ENCODE results near the gene SEMA3E.
"Not testable (repeated sequence)": the region's sequence is repeated elsewhere in the genome, so short reads cannot be mapped to it uniquely, and the experiment has no call there.

SEMA3E gene

DNA sequence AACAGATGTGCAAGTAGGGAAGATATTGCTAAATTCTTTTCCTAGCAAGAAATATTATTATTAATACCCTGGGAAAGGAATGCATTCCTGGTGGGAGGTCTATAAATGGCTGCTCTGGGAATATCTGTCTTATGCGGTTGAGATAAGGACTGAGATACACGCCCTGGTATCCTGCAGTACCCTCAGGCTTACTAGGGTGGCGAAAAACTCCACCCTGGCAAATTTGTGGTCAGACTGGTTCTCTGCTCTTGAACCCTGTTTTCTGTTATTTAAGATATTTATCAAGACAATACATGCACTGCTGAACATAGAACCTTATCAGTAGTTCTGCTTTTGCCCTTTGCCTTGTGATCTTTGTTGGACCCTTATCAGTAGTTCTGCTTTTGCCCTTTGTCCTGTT lies 96.4 kb downstream of the SEMA3E start:
- not testable (repeated sequence) for DNase-seq

DNA sequence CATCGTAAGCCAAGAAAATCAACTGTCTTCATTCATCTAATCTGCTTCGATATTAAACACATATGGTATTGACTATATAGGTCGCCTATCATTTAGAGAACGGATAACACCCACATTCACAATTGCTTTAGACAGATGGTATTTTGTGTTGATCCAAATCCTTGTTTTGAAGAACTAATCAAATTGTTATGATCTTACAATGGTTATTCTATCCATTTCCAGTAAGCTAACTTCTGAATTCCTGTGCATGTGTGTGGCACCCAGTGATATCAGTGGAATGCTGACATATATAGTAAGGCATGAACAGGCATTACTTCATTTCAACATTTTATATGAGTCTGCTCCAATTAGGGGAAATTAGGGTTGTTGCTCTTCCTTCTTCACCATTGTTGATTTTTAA lies 98.8 kb downstream of the SEMA3E start:
- no peak for DNase-seq

DNA sequence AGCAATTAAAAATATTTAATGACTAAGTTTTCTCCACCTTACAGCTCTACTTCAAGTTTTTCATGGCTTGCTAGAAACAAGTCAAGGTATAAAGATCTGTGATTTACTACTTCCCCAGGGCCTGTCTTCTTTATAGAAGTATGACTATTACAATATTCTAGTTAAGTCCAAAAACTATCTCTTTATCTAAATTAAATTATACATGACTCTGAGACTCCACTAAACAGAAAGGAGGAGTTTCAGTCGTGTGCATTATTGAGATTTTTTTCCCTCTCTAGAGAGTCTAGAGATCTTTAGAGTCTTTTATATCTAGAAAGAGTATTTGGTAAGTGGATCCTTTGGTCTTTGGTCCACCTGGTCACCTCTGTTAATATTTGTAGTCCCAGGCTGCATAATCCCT lies 100.7 kb downstream of the SEMA3E start:
- DNase-seq, result no peak

DNA sequence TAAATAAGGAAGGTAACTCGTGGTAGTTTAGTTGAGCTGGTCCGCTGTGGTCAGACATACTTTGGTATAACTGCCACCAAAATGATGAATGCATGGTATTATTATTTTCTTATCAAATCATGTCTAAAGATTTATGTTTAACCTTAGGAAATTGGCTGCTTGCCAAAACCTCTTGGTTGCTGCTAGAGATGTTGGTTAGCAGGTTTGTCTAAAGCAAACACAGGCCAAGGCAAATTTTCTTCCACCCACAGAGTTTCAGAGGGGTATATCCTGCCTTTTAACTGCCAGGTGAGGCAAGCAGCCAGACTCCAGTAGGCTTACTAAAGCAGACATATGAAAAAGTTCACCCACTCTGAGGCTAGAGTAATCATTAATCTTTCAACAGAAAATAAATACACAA lies 101.4 kb downstream of the SEMA3E start:
- DNase-seq, result no peak

DNA sequence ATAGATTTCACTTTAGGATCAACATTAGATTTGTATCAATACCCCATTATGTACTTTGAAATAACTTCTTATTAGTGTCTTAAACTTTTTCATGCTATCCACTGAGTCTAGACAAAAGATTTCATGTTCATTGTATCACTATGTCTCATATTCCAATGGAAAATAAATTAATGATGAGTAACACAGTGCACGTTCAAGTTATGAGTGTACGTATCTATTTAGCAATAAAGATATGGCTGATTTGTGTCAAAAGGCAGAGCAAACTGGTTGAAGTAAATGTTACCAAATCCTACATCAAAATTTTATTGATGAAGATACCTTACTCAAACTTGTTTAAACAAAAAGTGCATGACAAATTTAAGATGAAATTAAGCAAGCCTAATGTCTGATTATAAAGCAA lies 102.4 kb downstream of the SEMA3E start:
- no peak for DNase-seq

DNA sequence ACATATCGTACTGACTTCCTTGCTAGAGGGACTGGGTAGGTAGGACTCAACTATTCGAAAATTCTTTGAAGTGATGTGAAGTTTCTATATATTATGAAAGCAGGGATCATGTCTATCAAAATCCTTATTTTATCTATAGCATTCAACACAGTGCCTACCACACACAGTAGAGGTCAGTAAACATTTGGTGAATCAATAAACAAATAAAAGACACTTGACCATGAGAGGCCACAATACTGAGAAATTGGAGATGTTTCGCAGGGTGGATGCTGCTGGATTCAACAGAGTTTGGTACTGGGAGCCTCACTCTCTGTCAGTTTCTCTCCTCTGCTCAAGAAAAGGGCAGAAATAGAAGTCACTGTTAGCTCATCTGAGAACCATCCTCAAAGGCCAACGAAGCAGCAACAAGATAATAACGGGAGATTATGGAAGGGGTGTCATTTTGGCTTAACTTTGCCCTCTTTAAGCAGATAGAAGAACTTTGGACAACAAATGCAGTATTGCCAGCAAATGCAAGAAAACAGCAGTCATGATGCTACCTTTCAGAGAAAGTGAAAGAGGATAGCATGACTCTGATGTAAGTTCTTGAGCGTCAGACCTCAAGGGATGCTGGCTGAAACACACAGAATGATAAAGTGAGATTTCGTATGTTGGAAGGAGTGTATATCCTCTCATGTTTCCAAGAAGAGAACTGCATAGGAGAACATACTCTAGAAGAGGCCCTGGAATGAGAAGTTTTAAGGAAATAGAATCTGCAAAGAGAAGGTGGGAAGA lies 107.6 kb downstream of the SEMA3E start:
- DNase-seq, result no peak

DNA sequence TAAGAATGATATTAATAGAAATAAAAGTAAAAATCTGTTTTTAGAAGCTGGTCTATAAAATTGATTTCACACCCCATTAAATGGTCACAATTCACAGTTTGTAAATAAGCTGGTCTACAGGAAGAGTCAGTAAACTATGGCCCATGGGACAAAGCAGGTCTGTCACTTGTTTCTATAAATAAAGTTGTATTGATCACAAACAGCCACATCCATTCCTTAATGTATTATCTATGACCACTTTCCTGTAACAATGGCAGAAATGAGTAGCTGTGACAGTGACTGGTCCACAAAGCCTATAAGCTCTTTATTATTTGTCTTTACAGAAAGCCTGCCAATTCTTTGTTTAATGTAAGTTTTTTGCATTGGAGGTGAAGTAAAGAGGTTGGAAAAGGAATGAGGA lies 114.5 kb downstream of the SEMA3E start:
- no peak for DNase-seq

DNA sequence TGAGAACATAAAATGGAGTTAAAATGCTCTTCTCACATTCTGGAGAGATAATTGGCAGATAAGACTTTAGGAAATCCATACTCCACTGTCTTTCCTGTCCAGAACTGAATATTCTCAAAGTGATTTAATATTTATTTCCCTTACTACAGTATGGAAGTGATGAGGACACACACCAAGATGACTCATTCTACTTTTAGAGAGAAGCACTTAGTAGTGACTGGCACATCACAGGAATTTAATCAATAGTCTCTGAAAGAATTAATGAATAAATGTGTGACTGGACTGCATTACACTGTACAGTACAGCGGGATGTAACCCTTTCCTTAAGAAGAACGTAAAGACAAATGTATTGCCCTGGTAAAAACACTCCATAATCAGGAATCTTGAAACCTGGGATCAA lies 116.7 kb downstream of the SEMA3E start:
- no peak for DNase-seq

DNA sequence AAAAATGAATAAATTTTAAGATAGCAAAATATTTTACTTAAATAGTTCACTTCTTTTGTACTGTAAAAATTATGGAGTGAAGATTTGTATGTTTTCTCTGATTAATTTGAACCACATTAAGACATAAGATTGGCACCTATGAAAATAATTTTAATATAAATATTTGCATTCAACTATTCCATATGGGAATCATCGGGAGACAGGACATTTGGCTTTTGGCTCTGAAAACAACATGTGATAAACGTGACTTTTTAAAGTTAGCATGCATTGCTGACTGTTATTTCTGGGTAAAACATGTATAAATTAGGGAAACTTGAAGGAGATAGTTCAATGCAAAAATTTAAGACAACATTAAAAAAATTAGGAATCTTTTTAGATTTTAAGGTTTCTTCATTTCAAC lies 117.2 kb downstream of the SEMA3E start:
- DNase-seq, result no peak

DNA sequence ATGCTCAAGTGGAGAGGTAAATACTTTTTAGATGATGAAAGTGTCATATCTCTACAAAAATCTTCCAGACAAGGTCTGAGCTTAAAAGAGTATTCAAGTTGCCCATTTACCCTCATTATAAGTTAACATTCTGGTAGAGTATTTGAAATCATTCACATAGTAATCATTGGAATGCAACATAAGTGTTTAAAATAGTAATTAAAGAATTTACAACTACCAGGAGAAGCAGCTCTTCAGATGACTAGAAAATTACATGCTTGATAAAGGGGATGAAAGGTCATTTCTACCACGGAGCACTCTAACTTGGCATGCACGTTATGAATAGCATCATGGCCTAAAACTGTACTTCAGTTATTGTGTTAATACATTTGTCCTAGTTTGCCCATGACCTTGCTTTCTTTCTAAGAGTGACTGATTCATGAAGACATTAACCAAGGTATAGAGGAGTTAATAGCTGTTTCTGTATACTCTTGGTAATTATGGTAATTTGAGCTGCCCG lies 120.0 kb downstream of the SEMA3E start:
- no peak for DNase-seq

DNA sequence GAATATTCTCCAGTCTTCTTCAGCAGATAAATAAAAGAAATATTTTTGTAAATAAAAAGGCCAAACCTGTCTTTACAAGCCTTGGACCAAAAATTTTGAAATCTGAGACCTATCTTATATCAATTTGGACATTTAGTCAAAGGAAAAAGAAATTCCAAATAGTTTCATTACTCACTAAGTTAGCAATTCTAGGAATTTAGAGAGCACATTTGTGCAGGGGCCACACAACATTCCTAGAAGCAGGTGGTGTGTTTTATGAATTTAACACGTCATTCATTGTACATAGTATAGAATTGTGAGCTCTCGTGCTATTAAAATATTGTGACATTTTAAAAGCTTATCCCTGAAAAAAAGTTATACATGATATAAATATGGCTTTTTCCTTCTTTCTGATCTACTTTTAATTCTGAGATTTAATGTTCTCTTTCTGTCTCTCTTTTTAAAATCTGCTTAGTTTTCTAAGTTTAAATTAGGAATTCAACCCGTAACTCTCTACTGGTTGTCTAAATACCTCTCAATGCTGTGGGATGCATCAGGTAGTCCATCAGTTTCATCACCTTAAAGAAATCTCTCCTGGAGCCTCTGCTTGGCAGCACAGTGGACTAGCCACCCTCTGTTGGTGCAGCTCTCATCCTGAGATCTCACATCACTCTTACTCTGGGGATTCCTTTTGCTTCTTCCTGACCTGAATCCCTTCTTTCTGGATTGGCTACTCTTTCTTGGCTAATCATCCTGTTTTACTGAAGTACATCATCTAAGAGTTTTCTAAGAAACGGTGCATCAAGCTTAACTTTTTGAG lies 124.5 kb downstream of the SEMA3E start:
- no peak for DNase-seq

DNA sequence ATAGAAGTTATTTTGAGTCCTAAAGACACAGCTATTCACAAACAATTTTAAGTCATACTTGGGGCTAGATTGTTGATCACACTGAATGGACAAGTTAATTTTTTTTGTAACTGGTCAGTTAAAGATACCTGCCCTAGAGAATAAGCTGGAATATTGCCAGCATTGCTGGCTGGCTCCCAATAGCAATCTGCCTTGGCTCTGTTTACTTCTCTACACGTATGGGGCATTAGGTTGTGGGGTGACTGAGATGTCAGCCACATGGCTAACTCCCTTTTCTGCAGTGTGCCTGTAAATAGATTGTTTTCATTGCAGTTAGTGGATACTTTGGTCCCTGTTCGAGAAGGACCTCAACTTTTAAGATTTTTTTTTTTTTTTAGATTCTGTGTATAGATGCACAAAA lies 128.2 kb downstream of the SEMA3E start:
- DNase-seq, result no peak

DNA sequence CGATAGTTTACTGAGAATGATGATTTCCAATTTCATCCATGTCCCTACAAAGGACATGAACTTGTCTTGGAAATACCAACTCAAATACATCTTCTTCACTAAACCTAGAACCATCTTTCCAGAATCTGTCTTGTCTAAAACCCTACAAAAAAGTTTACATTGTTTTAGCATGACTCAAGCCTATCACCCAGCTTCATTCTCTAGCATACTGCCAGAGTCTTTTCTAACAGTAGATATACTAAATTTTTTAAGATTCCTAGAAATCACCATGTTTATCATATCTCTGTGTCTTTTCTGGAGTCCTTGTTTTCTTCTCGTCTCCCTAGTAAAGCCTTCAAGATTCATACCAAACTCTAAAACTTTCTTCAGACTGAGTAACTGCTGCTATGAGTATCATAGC lies 129.7 kb downstream of the SEMA3E start:
- no peak for DNase-seq

DNA sequence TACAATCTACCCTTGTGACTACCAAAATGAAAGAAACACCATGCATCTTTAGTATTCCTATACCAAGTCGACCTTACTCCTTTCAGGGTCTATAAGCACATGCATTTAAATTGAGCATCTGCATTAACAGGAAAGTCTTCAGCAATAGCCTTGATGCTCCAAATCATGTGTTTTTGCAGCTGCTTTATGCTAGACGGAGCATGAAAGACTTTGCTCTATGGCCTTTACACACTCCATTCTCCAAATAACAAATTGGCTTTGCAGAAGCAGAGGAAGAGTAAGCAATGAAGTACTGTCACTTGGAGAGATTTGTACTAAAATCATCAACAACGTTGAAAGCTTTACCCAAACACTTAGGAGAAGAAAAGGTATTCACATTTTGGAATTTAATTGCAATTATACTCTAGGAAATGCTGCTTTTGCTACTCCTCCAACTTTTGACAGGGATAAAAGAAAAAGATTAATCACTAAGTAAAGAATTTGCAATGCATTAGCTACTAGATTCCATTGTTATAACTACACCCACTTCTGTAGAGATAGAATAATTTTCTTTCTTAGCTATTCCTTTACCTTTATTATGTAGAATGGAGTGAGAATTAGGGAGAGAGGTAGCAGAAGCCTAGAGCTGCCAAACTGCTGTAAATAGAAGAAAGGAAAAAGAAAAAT lies 131.8 kb downstream of the SEMA3E start:
- no peak for DNase-seq

DNA sequence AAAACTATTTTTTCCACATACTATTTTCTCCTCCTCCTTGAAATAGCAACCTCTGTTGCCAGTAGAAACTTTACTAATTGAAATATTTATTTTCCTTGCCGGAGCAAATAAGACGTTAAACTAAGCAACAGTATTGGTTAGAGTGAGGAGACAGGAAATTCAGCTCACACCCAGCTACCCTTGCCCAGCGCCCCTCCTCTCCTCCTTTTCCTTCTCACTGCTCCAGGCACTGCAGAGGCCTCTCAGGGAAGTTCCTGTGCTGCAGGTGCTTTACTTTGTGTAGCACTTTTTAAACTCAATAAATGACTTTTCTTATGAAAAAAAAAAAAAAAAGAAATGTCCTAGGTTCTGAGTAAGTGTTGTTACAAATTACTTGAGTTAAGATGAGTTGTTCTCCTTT lies 134.0 kb downstream of the SEMA3E start:
- no peak for DNase-seq

DNA sequence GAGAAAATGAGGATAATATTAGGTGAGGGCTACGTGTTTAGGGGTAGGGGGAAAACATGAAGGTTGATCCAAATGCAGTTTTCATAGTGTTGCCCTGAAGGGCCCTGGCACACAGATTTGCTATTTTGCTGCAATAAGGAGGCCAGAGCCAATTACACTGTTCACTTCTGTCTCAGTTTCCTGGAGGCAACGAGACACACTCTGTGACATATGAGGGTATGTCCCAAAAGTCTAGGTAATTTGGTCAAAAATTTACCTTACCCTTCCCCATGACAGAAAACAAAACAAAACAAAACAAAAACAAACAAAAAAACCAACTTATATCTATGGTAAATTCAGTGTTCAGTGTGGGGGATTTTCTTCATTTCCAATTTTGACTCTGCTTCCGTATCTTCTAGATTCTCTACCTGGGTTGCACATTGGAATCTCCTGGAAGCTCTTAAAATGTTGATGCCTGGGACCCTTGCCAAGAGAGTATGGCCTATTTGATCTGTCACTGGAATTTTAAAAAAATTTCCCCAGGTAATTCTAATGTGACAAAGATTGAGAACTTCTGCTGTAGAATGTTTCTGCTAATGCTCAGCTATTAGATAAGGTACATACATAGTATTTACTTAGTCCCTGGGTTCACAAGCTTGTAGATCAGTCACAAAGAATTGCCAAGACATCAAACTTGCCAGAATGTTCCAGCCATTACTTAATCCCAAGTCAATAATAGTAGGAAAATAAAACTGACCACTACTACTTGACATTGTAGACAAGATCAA lies 139.5 kb downstream of the SEMA3E start:
- DNase-seq, result no peak

DNA sequence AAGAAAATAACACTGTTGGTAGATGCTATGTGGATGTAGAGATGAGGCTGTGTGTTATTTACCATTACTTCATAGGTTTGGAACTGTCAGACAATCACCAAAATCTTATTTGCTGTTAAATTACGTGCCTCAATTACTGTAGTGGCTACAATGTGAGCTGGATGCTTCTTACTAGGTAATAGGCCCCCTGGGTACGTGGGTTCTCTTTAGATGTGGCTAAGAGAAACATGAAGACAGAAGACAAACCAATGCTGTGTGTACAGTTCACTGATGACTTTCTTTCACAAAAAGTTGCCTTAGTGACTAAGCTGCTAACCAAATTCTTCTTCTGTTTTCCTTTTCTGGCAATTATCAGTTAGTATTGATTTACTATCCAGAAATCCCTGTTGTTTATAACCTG lies 144.6 kb downstream of the SEMA3E start:
- no peak for DNase-seq

DNA sequence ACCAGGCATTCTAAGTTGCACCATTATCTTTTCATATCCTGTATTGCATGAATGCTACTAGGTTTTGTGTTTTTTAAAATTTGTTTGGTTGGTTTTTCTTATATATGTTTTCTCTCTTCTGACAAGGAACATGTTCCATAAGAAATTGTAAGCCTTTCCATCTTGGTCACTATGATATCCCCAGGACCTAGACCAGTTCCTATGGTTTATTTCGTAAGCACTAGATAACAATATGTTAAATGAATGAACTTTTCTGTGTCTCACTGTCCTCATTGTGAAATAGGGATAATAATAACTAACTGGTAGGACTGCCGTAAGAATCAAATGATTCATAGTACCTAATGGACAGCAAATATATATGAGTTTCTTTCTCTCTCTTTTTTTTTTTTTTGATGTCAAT lies 146.3 kb downstream of the SEMA3E start:
- DNase-seq, result no peak

DNA sequence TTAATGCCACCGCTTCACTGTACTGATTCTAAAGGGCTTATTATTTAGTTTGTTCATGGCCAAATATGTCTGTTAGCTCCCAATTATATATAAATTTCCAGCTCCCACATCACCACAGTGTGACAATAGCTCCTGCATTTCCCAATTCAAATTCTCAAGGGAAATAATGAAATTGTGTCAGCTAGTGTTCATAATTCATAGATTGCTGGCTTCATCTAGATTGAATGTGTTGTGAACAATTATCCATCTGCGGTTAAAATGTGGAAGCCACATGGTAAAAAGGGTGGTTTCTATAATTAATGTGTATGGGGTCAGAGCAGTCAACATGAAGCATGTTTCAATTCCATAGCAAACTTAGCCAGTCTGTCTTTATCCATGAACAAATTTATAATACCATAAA lies 154.3 kb downstream of the SEMA3E start:
- no peak for DNase-seq

DNA sequence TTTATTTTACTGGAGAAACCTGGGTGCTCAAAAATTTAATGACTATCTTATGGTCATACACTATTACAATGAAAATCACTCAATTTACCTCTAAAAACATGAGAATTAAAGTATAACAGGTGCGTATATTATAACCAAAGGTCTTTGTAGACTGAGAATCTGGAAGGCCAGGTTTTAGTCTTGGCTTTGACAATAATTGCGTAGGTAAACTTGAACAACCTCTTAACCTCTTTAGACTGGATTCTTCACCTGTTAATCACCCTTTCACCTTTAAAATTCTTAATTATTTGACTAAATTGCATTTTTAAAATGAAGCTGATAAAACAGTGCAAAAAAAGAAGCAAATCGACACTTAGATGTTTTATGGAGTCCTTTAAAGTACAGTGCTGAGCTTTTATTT lies 156.1 kb downstream of the SEMA3E start:
- no peak for DNase-seq

DNA sequence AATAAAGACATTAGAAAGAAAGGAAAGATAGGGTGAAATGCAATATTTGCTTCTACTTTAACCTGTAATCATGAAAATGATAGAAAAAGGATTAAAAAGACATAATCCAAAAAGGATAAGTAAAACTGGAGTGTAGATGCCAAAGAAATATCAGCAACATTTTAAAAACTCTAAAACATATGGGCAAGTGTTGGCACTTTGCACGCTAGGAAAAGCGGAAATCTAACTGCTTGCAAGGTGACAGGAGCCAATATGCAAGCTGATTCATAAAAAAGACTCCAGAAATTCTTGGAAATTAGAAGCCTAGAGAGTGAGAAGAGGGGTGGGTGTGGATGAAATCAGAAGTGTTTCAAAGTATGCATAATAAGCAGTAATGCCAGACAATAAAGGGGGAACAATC lies 161.1 kb downstream of the SEMA3E start:
- DNase-seq, result no peak

DNA sequence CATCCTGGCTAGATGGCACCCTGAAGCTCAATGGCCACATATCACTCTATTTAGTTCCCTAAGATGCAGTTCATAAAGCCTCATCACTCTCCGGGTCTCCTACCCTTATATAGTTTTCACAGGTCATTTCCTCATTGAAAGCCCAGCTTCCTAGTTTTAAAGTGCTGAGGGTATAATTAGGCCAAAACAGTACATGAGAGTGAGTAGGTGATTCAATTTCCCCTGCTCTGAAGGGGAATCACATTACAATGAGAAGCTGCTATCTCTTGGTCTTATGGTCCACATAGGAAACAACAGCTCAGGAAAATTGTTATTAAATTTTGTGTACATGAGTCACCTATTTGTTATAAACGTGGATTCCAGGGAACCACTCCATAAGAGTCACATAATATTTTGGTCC lies 162.0 kb downstream of the SEMA3E start:
- no peak for DNase-seq

DNA sequence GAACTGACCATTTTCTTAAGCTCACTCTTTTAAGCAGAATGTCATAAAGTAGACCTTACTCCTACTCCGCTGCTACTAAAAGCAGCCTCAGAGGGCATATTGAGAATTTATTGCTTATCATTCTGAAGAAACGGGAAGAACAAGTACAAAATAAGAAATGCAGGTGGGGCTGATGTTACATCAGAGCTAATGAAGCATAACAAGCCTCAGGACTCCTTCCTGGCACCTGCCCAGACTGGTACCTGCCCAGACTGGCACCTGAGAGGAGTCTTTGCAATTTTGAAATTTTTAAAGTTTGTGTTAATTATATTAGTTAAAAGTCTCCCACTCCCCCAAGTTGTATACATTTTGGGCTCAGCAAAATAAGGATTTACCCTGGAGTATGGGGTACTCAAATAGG lies 162.4 kb downstream of the SEMA3E start:
- no peak for DNase-seq

Measured in inflammatory macrophage treated with lipopolysaccharide for 4 hours (primary cell).